NCI-H82 (cell line): ENCODE data around the gene NCL.
"Not testable (repeated sequence)": the region's sequence is repeated elsewhere in the genome, so short reads cannot be mapped to it uniquely, and the experiment has no call there.

ENCODE experiments used
- DNase-seq: peaks from one replicate; lab custom pipeline; 2025; lab: John Stamatoyannopoulos, UW

The NCL gene

GRCh38 chr2:231405601-231406367 is 58.5 kb downstream of the NCL start:
- DNase-seq: not testable (repeated sequence)

GRCh38 chr2:231404183-231404578 is 60.1 kb downstream of the NCL start:
- DNase-seq: not testable (repeated sequence)
